NCI-H1436 treated with DMSO at 0.1 percent for 48 hours (cell line): Measurements from ENCODE around the gene RAD51B.
"Not testable (repeated sequence)": the region's sequence is repeated elsewhere in the genome, so short reads cannot be mapped to it uniquely, and the experiment has no call there.

Source experiments
- DNase-seq: peaks from one replicate; lab custom pipeline; 2025; lab: John Stamatoyannopoulos, UW

The RAD51B gene

DNA sequence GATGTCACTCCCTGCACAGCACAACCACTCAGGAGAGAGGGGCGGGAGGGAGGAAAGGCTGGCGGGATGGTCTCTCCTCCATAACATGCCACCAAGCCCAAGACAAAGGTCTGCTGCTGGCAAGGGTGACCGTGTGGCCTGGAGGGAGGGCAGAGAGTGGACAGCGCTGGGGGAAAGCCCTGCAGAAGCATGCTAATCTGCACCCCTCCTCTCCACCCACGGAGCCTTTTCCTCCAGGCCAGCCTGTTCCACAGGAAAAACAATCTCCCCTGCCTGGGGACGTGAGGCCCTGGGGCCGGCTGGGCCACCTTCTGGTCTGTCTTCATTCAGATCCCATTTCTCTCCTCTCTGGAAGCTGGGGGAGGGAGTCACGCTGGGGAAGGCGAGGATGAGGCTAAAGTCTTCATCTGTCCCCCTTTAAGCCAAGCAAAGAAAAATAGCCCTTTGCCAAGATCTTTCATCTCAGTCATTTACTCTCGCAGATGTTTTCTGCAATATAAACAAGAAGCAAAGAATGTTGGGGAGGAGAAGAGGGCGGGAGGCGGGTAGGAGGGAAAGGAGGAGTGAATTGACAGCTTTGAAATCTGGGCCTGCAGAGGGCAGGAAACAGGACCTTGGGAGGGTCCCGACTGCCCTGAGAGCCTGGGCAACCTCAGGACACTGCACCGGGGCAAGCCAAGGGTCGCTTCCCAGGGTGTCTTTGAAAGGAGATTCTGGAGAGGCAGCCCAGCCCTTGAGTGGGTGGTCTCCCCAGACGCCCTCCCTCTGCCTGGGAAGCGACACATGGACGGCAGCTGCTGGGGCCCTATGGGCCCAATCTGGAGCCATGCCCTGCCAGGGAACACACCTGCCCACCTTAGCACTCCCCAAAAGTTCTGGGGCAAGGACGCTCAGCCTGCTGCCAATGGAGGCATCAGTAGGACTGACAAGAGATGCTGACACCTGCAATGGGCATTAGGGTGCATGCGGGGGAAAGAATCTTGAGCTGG, 839.7 kb downstream of the RAD51B start:
- no peak for DNase-seq

DNA sequence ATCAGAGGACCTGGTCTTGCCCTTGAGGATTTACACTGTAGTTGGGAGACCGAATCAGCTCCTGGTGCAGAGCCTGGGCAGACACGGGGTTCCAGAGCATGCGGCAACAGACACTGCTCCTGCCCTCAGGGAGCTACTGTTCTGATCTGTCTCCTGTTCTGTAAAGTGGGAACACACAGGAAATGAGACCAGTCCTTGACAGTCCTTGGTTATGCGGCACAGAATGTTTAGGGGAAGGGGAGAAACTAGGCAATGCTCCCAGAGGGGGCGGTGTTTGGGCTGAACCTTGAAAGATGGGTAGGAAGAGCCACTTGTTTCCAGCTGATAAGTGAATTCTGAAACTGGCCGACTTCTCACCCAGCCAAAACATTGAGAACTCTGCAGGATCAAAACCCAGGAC, 840.9 kb downstream of the RAD51B start:
- DNase-seq, result no peak

DNA sequence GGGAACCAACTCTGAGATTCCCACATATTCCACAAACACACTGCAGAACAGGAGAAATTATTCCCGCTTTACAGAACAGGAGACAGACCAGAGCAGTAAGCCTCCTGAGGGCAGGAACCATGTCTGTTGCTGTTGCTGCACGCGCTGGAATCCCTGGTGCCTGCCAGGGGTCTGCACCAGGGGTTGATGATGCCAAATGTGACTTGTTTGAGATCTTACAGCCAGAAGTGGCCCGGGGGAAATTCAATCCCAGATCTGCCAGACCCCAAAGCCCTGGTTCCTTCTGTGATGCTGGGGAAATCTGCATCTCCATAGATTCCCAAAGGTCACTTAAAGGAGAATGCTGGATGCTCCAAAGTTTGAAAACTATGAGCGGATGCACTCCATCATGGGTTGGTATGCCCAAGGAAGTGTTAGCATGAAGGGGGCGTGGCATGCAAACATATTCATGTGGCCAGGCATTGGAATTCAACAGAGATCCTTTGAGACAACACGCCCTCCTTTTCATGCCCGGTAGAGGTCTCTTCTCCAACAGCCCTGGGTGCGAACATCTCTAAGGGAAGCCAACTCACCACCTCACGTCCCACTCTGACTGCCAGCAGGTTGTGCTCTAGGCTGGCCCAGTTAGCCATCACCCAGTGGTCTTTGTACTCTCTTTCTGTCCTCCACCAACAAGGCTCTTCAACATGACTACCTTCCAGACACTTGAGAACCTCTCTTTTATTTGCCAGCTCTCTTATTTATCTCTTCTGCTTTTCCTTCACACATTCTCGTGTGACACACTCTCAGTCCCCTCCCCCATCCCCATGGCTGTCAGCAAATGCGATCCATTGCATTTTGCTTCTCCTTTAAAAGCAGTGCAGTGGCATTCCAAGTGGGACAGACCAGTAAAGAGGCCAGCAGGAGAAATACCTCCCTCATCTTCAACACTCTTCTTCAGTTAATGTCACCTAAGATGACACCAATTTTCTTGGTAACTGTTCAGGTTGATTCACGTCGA, 841.9 kb downstream of the RAD51B start:
- no peak for DNase-seq

DNA sequence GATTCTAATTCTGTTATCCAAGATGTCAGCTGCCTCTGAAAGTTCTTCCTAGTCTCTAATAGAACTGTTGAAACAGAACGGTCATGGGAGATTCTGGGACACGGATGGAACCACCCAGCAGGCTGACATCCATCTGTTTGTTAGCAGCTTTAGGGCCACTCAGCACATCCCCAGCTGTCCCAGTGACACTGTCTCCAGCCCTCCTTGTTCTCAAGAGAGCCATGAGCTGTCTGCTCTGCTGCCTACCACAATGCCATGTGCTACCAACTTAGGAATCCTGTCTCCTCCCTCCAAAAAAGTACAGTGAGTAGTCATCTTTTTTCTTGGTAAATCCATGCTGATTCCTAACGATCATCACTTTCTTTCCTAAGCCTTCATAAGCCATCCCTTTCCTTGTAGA, 842.8 kb downstream of the RAD51B start:
- DNase-seq, result no peak

DNA sequence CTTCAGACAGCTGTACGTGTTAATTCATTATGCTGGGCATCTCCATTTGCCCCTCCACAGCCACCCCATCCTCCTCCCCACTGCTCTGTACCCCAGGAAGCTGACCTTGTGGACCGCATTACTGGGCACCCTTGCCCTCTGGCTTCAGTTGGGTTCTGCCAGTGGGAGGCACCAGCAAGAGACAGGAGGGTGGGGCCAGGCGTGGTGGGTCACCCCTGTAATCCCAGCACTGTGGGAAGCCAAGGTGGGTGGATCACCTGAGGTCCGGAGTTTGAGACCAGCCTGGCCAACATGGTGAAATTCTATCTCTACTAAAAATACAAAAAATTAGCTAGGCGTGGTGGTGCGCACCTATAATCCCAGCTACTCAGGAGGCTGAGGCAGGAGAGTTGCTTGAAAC, 843.2 kb downstream of the RAD51B start:
- DNase-seq, result not testable (repeated sequence)

DNA sequence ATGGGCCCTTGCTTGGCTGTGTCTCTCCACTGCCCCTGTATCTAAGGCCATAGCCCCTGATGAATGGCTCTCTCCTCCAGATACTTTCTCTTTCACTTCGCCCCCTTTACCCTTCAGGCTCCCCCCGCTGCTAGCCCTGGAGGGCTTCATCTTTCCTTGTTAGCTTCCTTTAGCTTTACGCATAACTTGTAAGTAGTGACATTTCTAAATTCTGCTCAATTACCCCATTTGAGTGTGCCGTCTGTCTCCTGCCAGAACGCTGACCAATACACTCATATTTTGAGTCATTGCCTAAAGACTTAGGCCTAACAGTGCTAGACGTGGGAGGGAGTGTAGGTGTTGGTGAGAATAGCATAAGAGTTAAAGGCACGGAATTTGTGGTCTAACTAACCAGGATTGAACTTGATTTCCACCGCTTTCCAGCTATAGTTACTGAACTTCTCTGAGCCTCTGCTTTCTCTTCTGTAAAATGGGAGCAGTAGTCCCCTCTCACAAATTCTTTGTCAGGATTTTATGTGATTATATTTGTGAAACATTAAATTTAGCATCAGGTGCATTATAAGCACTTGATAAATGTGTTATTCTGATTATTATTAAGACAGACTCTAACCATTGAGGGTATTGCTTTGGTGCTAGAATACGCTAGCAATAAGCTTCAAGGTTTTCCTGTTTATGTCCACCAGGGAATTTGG, 844.0 kb downstream of the RAD51B start:
- DNase-seq, result no peak

DNA sequence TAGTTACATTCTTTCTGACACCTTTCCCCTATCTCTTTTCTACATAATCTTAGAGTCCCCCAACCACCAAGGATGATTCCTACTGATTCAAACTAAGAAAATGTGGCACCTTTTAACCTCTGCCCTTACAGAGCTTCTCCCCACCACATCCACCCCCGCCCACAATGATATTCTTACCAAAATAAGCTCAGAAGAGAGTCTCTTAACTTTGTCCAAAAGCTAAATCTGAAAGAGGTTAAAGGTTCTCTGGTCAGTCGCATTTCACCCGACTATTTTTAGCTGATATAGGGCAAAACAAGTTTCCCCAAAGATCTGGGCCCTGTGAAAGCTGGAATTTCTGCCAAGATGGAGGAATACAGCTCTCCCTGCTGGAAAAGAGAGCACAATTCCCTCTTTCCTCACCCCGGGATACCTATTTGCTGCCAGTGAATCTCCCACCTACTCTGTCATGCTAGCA, 844.7 kb downstream of the RAD51B start:
- no peak for DNase-seq

DNA sequence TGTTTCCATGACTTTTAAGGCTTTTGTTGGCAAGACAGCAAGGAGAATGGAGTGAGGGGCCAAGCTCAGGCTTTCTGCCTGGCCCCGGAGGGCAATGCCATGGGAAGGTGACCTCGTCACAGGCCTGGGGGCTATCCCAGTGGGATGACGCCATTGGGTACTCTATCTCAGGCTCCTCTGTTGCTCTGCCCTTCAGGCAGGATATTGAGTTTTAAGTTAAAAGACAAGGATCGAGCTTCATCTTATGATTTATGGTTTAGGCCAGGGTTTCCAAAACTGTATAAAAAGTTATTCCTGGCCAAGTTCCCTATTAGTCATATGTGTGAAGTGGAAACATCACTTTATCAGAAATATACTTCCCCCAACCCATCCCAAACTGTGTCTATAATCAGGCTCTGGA, 845.6 kb downstream of the RAD51B start:
- no peak for DNase-seq

DNA sequence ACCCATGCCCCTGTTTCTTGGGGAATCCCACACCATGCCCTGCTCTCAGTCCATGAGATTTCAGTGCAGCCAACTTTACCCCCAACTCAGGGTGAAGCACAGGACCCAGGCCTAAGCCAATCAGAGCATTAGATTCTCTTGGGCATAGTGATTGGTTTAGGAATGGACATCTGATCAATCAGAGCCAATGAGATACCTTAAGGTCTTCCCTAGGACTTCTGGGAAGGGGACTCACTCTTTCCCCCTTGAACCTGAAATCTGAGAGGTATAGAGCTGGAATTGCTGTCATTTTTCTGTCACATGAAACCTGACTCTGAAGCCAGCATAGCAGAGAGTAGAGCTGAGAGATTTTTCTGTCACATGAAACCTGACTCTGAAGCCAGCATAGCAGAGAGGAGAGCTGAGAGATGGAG, 846.2 kb downstream of the RAD51B start:
- no peak for DNase-seq

DNA sequence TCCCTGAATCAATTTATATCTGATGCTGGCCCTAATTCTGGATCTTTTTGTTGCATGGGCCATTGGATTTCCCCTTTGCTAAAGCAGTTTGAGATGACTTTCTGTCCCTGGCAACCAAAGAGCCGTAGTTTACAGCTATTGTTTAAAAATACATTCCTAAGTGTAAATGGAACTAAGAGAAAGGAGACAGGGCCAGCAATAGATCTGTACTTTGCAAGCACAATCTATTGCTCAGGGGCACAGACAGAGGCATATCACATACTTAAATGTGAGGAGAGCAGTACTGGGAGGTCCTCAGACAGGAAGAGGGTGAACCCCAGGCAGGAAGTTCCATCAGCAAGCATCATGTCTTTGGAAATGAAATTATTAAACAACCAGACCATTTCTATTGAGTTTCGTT, 846.7 kb downstream of the RAD51B start:
- no peak for DNase-seq

DNA sequence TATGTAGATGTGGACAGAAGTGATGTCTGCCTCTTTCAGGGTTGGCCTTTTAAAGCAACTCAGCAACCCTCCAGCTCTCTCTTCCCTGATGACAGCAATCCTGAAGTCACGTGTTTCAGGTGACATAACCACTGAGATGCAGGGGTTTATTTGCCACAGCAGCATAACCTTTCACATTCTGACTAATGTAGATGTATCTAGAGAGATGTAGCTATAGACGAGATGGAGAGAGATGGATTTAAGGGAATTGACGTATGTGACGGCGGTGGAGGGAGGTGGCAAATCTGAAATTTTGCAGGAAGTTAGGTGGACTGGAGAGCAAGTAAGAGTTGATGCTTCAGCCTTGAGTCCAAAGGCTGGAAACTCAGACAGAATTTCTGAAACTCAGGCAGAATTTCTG, 847.3 kb downstream of the RAD51B start:
- DNase-seq, result no peak

DNA sequence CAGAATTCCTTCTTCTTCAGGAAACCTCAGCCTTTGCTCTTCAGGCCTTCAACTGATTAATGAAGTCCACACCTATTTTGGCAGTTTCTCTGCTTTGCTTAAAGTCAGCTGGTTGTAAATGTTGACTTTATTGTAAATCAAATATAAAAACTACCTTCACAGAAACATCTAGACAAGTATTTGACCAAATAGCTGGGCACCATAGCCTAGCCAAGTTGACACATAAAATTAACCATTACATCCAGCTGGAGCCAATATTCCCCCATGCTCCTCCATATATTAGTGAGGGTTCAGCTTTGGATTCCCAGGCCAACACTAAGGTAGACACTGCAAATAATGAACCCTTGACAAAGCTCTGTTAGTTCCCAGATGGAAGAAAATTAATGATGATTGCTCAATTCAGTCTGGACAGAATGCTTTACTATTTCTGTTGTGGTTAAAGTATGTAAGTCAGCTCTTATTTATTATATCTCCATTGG, 847.8 kb downstream of the RAD51B start:
- no peak for DNase-seq

DNA sequence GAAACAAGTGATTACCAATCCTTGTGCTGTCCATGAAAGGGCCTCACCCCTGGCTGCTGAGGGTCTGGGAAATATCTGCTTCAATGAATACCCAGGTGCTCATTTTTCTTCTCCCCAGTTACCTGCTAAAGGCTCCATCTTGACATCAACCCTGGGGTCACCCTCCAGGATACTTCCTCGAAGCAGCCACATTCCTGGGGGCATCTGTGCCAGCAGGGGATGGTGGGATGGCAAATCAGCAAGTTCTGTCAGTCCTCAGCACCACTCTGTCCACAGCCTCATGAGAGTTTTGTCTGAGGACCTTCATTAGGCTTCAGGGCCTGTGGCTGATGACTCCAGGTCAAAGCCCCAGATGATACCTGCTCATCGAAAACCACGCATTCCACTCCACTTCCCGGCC, 848.4 kb downstream of the RAD51B start:
- DNase-seq, result no peak

DNA sequence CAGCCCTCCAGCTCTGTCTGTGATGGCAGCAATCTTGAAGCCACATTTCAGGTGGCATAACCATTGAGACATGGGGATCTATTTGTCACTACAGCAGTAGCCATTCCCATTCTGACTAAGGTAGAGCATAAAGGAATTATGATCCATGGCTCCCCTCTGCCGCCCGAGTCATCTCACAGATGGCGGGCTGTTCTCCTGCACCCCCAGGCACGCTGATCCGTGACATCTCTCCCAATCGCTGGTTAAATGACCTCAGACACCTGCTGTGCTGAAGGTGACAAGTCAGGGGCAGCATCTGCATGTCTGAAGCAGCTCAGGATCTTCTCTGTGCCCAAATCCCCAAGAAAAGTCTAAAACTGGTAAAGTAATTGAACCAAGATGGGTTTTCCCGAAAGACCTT, 849.0 kb downstream of the RAD51B start:
- no peak for DNase-seq

DNA sequence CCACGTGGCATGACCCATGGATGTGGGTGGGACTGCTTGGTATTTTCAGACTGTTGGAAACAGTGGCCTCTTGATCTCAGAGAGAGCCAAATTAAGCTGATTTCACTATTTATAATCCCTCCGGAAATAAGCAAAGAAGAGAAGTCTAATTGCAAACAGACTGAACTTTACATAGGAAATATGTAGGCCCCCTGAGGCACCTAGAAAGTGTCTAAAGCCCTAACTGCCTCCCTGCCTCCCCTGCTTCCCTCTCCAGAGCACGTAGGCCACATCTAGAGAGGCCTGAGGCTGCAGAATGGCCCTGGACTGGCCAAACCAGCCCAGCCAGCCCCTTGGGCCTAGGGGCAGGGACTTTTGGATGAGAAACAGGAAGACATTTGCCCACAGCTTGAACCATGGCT, 849.5 kb downstream of the RAD51B start:
- DNase-seq, result no peak

DNA sequence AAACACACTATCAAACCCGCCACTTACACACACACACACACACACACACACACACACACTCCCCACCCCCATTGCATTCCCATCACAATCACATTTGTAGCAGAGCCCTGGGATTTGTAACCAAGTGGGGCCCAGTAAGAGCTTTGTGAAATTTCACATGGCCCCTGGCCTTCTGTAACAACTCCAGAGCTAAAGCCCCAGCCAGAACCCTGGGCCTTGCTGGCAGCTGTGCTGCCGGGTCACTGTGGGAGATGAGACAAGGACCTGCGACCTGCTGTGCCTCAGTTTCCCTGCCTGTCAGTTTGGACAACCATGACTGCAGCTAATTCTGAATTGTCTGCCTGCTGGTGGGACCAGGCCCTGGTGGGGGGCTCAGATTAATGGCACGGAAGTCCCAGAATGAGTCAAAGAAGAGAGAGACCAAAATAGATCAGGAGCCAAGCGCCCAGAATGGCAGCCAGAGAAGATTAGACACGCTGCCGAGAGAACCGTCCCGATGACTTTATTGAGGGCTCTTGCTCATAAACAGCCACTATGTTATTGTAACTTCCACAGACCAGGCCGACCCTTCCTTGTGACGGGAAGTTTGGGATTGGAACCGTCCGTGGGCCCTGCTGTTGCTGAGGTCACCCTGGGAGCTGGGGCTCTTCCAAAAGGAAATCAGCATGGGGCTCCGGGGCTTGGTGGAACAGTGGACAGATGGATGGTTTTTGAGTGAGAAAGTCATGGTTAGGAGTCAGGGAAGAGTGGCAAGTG, 850.2 kb downstream of the RAD51B start:
- DNase-seq, result no peak

DNA sequence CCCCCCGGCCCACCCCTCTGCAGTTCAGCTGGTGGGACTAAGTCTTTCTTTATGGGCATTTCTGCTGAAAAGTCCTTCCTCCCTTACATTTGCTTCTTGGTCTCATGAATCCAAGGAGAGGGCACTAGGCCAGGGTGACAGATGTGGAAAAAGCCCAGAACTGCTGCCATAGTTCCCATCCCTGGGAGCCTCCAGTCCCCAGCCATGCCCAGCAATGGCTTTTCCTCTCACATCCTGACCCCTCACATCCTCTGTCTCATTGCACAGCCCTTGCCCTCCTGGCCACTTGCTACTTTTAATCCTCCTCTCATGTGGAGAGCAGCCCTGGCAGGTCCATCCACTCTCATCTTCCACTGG, 850.8 kb downstream of the RAD51B start:
- DNase-seq, result no peak

DNA sequence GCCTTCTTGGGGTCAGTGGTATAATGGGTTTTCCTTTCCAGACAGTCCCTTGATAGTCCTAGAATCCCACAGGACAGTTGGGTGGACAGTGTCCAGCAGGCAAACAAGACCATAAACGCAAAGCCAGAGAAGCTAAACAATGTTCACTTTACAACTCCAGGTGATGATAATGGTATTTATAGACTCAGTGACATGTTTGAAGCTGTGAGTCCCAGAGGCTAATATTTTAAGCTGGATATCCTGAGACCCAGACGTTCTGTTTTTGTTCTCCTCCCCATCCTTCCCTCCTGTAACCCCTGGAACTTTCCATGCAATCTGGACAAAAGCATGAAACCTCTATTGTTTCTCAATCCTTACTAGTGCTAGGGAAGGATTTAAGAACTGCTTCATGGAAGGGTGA, 852.3 kb downstream of the RAD51B start:
- DNase-seq, result no peak

DNA sequence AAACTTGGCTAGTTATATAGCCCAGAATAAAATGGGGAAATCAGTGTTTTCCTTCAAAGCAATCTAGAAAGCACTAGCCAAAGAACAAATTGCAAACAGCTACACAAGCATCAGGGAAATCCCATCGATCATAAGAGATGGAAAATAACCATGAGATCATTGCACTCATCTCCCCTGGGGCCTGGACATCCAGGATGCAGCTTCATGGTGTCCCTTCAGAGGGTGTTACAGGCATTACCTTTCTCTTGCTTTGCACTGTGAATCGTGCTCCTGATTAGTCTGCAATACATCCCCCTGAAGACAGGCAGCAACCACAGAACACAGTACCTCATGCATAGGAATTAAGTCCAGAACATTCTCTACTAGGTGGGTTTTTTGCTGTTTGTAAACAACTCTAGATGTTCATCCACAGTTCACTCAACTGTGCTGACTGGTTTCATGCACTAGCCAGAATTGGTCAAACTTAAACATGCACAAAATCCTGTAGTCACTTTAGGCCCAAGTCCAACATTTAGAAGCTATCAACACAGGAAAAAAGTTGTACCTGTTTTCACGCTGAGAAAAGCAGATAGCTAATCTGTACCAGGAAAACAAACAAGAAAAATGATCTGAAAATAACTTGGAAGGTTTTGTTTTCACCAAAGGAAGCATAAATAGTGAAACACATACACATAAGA, 853.2 kb downstream of the RAD51B start:
- DNase-seq, result no peak

DNA sequence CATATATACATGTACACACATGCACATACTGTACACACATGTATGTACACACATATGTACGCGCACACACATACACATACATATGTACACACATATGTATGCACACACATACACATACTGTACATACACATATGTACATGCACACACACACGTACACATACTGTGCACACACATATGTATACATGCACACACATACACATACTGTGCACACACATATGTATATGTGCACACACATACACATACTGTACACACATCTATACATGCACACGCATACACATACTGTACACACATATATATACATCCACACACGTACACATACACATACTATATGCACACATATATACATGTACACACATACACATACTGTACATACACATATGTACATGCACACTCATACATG, 853.9 kb downstream of the RAD51B start:
- DNase-seq, result no peak
